Endothelial cell (in vitro differentiated cells): Measurements from ENCODE around the gene TMEM87A. TPM values are rescaled to one million over a fixed set of nuclear protein-coding genes. Genes with fewer than 3 reads are reported as not detected.

Experiments used
- DNase-seq: peaks from one replicate; pipeline ENCODE4 v3.0.0; 2021; ENCODE audit warnings: low spot score
- H3K27ac Mint-ChIP-seq: one replicate; pipeline ENCODE4 v1.8.0; 2021; ENCODE audit warnings: mixed read lengths, inconsistent platforms; ENCODE audit not compliant: unreplicated experiment
- H3K27me3 Mint-ChIP-seq: one replicate; pipeline ENCODE4 v1.8.0; 2021; ENCODE audit warnings: mild to moderate bottlenecking, moderate library complexity, mixed read lengths, inconsistent platforms; ENCODE audit not compliant: unreplicated experiment
- H3K36me3 Mint-ChIP-seq: one replicate; pipeline ENCODE4 v1.8.0; 2021; ENCODE audit warnings: mild to moderate bottlenecking, low read depth, mixed read lengths, inconsistent platforms; ENCODE audit not compliant: unreplicated experiment
- H3K4me1 Mint-ChIP-seq: one replicate; pipeline ENCODE4 v1.8.0; 2021; ENCODE audit warnings: mild to moderate bottlenecking, mixed read lengths, inconsistent platforms; ENCODE audit not compliant: unreplicated experiment
- H3K4me3 Mint-ChIP-seq: one replicate; pipeline ENCODE4 v1.8.0; 2021; ENCODE audit warnings: mild to moderate bottlenecking, mixed read lengths, inconsistent platforms; ENCODE audit not compliant: unreplicated experiment
- H3K9me3 Mint-ChIP-seq: one replicate; pipeline ENCODE4 v1.8.0; 2021; ENCODE audit warnings: mixed read lengths, inconsistent platforms; ENCODE audit not compliant: unreplicated experiment
- CTCF ChIP-seq: fragments of 200-600 bp; sonication (generic); IDR thresholded peaks from one replicate; pipeline ENCODE4 v1.5.0; 2021; ENCODE audit warnings: antibody characterized with exemption; ENCODE audit not compliant: unreplicated experiment
- total RNA-seq: library from RNA; stranded (reverse); fragmentation: NEBNext Ultra II Directional; extraction: Animal tissue kit (Norgen Biotek cat#: 25700); gene quantifications from one replicate; pipeline ENCODE4 v1.2.1, GENCODE V29; 2021; ENCODE audit not compliant: unreplicated experiment

Gene TMEM87A
- total RNA-seq, 1 donor from 2014 or later: 29.1 TPM

GRCh38 chr15:42210696-42211095 is 62.5 kb downstream of the TMEM87A start:
- Mint-ChIP-seq H3K27me3 (peaks cover 6% of the 10 kb centered on the region), H3K27ac (no peak overlapping the region), H3K4me1 (peaks cover 15% of the 10 kb centered on the region), H3K4me3 (no peak overlapping the region), H3K9me3 (no peaks in the 10 kb centered on the region), H3K36me3 (no peaks in the 10 kb centered on the region)
- DNase-seq: no peak
- TF ChIP-seq CTCF: no peak

- no peak for TF ChIP-seq CTCF
- DNase-seq: peak; percentile 86
- Mint-ChIP-seq H3K27me3 (peaks cover 7% of the 10 kb centered on the region), H3K9me3 (no peaks in the 10 kb centered on the region), H3K4me3 (peak within 1 kb of the TSS; percentile 99), H3K36me3 (no peaks in the 10 kb centered on the region), H3K27ac (peak within 1 kb of the TSS; percentile 95), H3K4me1 (peaks cover 15% of the 10 kb centered on the region)
Measured at GRCh38 chr15:42207674-42208579, 65.3 kb downstream of the TMEM87A start, which contains the start of gene VPS39. Gene VPS39 (minus strand): TSS chr15:42208304. CDS start chr15:42208153, 151 bp downstream.

GRCh38 chr15:42206406-42206805 is 66.8 kb downstream of the TMEM87A start:
- no peaks in the 10 kb centered on the region for H3K36me3 Mint-ChIP-seq
- TF ChIP-seq CTCF: no peak
- no peaks in the 10 kb centered on the region for H3K9me3 Mint-ChIP-seq
- H3K27ac Mint-ChIP-seq: no peak overlapping the region
- peaks cover 7% of the 10 kb centered on the region for H3K27me3 Mint-ChIP-seq
- H3K4me3 Mint-ChIP-seq: peak overlapping the region; percentile 99
- peaks cover 15% of the 10 kb centered on the region for H3K4me1 Mint-ChIP-seq
- no peak for DNase-seq

GRCh38 chr15:42203891-42204290 is 69.3 kb downstream of the TMEM87A start:
- no peaks in the 10 kb centered on the region for H3K36me3 Mint-ChIP-seq
- no peak overlapping the region for H3K4me3 Mint-ChIP-seq
- TF ChIP-seq CTCF: no peak
- no peak for DNase-seq
- H3K27ac Mint-ChIP-seq: no peak overlapping the region
- H3K27me3 Mint-ChIP-seq: peaks cover 7% of the 10 kb centered on the region
- no peaks in the 10 kb centered on the region for H3K9me3 Mint-ChIP-seq
- peaks cover 15% of the 10 kb centered on the region for H3K4me1 Mint-ChIP-seq

GRCh38 chr15:42202653-42203052 is 70.6 kb downstream of the TMEM87A start:
- Mint-ChIP-seq H3K9me3 (no peaks in the 10 kb centered on the region), H3K27ac (no peak overlapping the region), H3K36me3 (no peaks in the 10 kb centered on the region), H3K4me1 (peaks cover 14% of the 10 kb centered on the region), H3K27me3 (peaks cover 5% of the 10 kb centered on the region), H3K4me3 (no peak overlapping the region)
- no peak for DNase-seq
- no peak for TF ChIP-seq CTCF
